Measurements from ENCODE around the gene RGS13. TPM values are rescaled to one million over a fixed set of nuclear protein-coding genes. Genes with fewer than 3 reads are reported as not detected.

Gene RGS13
- total RNA-seq, 1 donor from 2014 or later = 0.98 TPM

- Histone ChIP-seq H3K4me3 (no peak overlapping the region), H3K4me1 (no peaks in the 10 kb centered on the region), H3K36me3 (no peaks in the 10 kb centered on the region), H3K9me3 (no peaks in the 10 kb centered on the region), H3K27ac (no peak overlapping the region), H3K27me3 (no peaks in the 10 kb centered on the region)
- TF ChIP-seq POLR2A (IDR thresholded peaks at IDR 0.05) (no peak), POLR2AphosphoS5 (IDR thresholded peaks at IDR 0.05; ENCODE audit: insufficient read depth in 1 of 2, low read depth in 1 of 2) (no peak)
- TF ChIP-seq, protein P1, sequence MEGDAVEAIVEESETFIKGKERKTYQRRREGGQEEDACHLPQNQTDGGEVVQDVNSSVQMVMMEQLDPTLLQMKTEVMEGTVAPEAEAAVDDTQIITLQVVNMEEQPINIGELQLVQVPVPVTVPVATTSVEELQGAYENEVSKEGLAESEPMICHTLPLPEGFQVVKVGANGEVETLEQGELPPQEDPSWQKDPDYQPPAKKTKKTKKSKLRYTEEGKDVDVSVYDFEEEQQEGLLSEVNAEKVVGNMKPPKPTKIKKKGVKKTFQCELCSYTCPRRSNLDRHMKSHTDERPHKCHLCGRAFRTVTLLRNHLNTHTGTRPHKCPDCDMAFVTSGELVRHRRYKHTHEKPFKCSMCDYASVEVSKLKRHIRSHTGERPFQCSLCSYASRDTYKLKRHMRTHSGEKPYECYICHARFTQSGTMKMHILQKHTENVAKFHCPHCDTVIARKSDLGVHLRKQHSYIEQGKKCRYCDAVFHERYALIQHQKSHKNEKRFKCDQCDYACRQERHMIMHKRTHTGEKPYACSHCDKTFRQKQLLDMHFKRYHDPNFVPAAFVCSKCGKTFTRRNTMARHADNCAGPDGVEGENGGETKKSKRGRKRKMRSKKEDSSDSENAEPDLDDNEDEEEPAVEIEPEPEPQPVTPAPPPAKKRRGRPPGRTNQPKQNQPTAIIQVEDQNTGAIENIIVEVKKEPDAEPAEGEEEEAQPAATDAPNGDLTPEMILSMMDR (IDR thresholded peaks at IDR 0.05) = no peak
- no peak for DNase-seq (ENCODE audit: extremely low spot score in 2 of 2)
- intact Hi-C loops (cut with DNase I) = no loop called here
These were observed 22.3 kb downstream of the RGS13 start for GRCh38 chr1:192658255-192658654.

- DNase-seq (ENCODE audit: extremely low spot score in 2 of 2) = no peak
- Histone ChIP-seq H3K27ac (no peak overlapping the region), H3K27me3 (no peaks in the 10 kb centered on the region), H3K4me1 (no peaks in the 10 kb centered on the region), H3K9me3 (no peaks in the 10 kb centered on the region), H3K36me3 (no peaks in the 10 kb centered on the region), H3K4me3 (no peak overlapping the region)
- TF ChIP-seq POLR2AphosphoS5 (IDR thresholded peaks at IDR 0.05; ENCODE audit: insufficient read depth in 1 of 2, low read depth in 1 of 2) = no peak
- no peak for TF ChIP-seq POLR2A (IDR thresholded peaks at IDR 0.05)
- TF ChIP-seq, protein P1 (IDR thresholded peaks at IDR 0.05) = no peak
- intact Hi-C loops (cut with DNase I) = no loop called here
These were observed 24.7 kb downstream of the RGS13 start for GRCh38 chr1:192660613-192661012.

- Histone ChIP-seq H3K4me3 (no peak overlapping the region), H3K9me3 (no peaks in the 10 kb centered on the region), H3K4me1 (no peaks in the 10 kb centered on the region), H3K27ac (no peak overlapping the region), H3K27me3 (no peaks in the 10 kb centered on the region), H3K36me3 (no peaks in the 10 kb centered on the region)
- DNase-seq (ENCODE audit: extremely low spot score in 2 of 2) = no peak
- intact Hi-C loops (cut with DNase I) = no loop called here
- TF ChIP-seq, protein P1 (IDR thresholded peaks at IDR 0.05) = no peak
- TF ChIP-seq POLR2AphosphoS5 (IDR thresholded peaks at IDR 0.05; ENCODE audit: insufficient read depth in 1 of 2, low read depth in 1 of 2) (no peak), POLR2A (IDR thresholded peaks at IDR 0.05) (no peak)
These were observed 32.5 kb downstream of the RGS13 start for GRCh38 chr1:192668409-192668983.

DNA sequence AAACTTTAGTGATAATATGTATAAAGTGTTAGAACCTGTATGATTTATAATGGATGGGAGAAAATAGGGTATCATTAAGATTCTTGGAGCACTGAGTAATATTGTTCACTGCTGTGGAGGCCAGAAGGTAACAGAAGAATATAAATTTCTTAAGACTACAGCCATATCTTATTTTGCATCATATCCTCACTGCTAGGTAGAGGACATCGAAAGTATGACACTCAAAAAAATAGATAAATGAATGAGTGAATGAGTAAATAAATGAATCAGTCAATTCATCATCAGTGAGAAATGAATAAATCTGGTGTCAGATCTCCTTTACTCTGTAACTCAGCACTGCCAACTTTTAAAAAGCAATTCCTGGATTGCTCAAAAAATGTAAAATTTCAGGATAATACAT lies 33.2 kb downstream of the RGS13 start:
- Histone ChIP-seq H3K4me3 (no peak overlapping the region), H3K27me3 (no peaks in the 10 kb centered on the region), H3K9me3 (no peaks in the 10 kb centered on the region), H3K4me1 (no peaks in the 10 kb centered on the region), H3K36me3 (no peaks in the 10 kb centered on the region), H3K27ac (no peak overlapping the region)
- intact Hi-C loops (cut with DNase I) = no loop called here
- no peak for DNase-seq (ENCODE audit: extremely low spot score in 2 of 2)
- TF ChIP-seq POLR2AphosphoS5 (IDR thresholded peaks at IDR 0.05; ENCODE audit: insufficient read depth in 1 of 2, low read depth in 1 of 2) = no peak
- TF ChIP-seq, protein P1 (IDR thresholded peaks at IDR 0.05) = no peak
- TF ChIP-seq POLR2A (IDR thresholded peaks at IDR 0.05) = no peak

DNA sequence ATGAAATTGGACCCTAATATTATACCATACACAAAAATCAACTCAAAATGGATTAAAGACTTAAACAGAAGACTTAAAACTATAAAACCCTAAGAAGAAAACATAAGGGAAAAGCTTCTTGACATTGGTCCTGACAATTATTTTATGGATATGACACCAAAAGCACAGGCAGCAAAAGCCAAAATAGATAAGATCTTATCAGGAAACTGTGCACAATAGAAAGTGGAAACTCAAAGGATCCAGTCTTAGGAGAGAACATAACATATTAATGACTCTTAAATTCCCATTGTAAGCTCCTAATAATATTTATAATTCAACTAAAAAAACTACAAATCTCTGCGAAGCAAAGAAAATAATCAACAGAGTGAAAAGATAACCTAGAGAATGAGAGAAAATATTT lies 39.8 kb downstream of the RGS13 start:
- TF ChIP-seq POLR2AphosphoS5 (IDR thresholded peaks at IDR 0.05; ENCODE audit: insufficient read depth in 1 of 2, low read depth in 1 of 2) = no peak
- TF ChIP-seq POLR2A (IDR thresholded peaks at IDR 0.05) = no peak
- TF ChIP-seq, protein P1 (IDR thresholded peaks at IDR 0.05) = no peak
- H3K36me3 ChIP-seq = no peaks in the 10 kb centered on the region
- no peak overlapping the region for H3K27ac ChIP-seq
- no peaks in the 10 kb centered on the region for H3K27me3 ChIP-seq
- no peaks in the 10 kb centered on the region for H3K4me1 ChIP-seq
- H3K9me3 ChIP-seq = no peaks in the 10 kb centered on the region
- intact Hi-C loops (cut with DNase I) = no loop called here
- DNase-seq (ENCODE audit: extremely low spot score in 2 of 2) = no peak
- no peak overlapping the region for H3K4me3 ChIP-seq
